IMR-90 (cell line): ENCODE data around the gene TAF3. TPM values are rescaled to one million over a fixed set of nuclear protein-coding genes. Genes with fewer than 3 reads are reported as not detected.

Experiments used
- ATAC-seq: fragments of 200-7000 bp; cut with Tn5 transposase; 2 replicates; pipeline ENCODE4 v1.9.1; 2020; ENCODE audit warnings: low read depth, mild to moderate bottlenecking, moderate library complexity
- BruUV-seq: library from RNA; stranded (reverse); fragments of 400-500 nt; replicated peaks from 2 replicates; lab custom pipeline; 2021; lab: Mats Ljungman, UMichigan
- CTCF ChIA-PET: fragments of 300-600 bp; formaldehyde crosslinking; extraction: SDS; loops from one replicate; lab custom pipeline; 2021; ENCODE audit warnings: antibody characterized with exemption; lab: Yijun Ruan, JAX
- POLR2A ChIA-PET: fragments of 300-600 bp; sonication (Branson Sonifier 250); formaldehyde crosslinking; loops from one replicate; lab custom pipeline; 2022; ENCODE audit warnings: antibody characterized with exemption; ENCODE audit not compliant: unreplicated experiment; lab: Charles Lee
- DNase-seq: peaks from one replicate; pipeline ENCODE4 v3.0.0; 2013
- H2AFZ ChIP-seq: replicated peaks from 2 replicates; pipeline ENCODE3; 2013; ENCODE audit warnings: low read length, mild to moderate bottlenecking; ENCODE audit not compliant: poor library complexity
- H2AK5ac ChIP-seq: 2 replicates; pipeline ENCODE4 v1.6.1; 2013; ENCODE audit warnings: low read depth, low read length, inconsistent platforms
- H2AK9ac ChIP-seq: replicated peaks from 2 replicates; pipeline ENCODE3; 2013; ENCODE audit warnings: mild to moderate bottlenecking, low read depth, low read length, moderate library complexity; ENCODE audit not compliant: poor library complexity
- H2BK120ac ChIP-seq: 2 replicates; pipeline ENCODE4 v1.6.1; 2013; ENCODE audit warnings: low read depth, low read length, inconsistent platforms
- H2BK15ac ChIP-seq: 3 replicates; pipeline ENCODE4 v1.6.1; 2013; ENCODE audit warnings: low read depth, low read length, inconsistent platforms
- H2BK20ac ChIP-seq: 2 replicates; pipeline ENCODE4 v1.6.1; 2013; ENCODE audit warnings: low read depth, mild to moderate bottlenecking, inconsistent platforms, low read length, moderate library complexity
- H2BK5ac ChIP-seq: 2 replicates; pipeline ENCODE4 v1.6.1; 2013; ENCODE audit warnings: mild to moderate bottlenecking, low read depth, low read length, inconsistent platforms; ENCODE audit not compliant: poor library complexity, severe bottlenecking
- H3K14ac ChIP-seq: replicated peaks from 2 replicates; pipeline ENCODE4 v1.6.1; 2013; ENCODE audit warnings: low read depth, low read length, inconsistent platforms
- H3K18ac ChIP-seq: 2 replicates; pipeline ENCODE4 v1.6.1; 2013; ENCODE audit warnings: low read depth, low read length, control low read depth
- H3K23ac ChIP-seq: 2 replicates; pipeline ENCODE4 v1.6.1; 2013; ENCODE audit warnings: low read depth, low read length, inconsistent platforms
- H3K27ac ChIP-seq: 2 replicates; pipeline ENCODE4 v1.5.1; 2013; ENCODE audit warnings: mild to moderate bottlenecking, control low read depth, low read length; ENCODE audit not compliant: insufficient read depth
- H3K27me3 ChIP-seq: 2 replicates; pipeline ENCODE4 v1.6.1; 2013; ENCODE audit warnings: low read length; ENCODE audit not compliant: control insufficient read depth, insufficient read depth
- H3K36me3 ChIP-seq: 2 replicates; pipeline ENCODE4 v1.6.1; 2013; ENCODE audit warnings: low read length, mixed read lengths; ENCODE audit not compliant: control insufficient read depth, insufficient read depth
- H3K4ac ChIP-seq: 2 replicates; pipeline ENCODE4 v1.6.1; 2013; ENCODE audit warnings: low read depth, low read length, inconsistent platforms
- H3K4me1 ChIP-seq: 2 replicates; pipeline ENCODE4 v1.6.1; 2013; ENCODE audit warnings: low read length, mixed read lengths; ENCODE audit not compliant: control insufficient read depth, insufficient read depth
- H3K4me2 ChIP-seq: 2 replicates; pipeline ENCODE4 v1.6.1; 2013; ENCODE audit warnings: low read depth, mild to moderate bottlenecking, control low read depth, low read length, moderate library complexity
- H3K4me3 ChIP-seq: 2 replicates; pipeline ENCODE4 v1.5.1; 2013; ENCODE audit warnings: low read depth, mild to moderate bottlenecking, control low read depth, low read length, moderate library complexity; ENCODE audit not compliant: insufficient read depth
- H3K56ac ChIP-seq: 2 replicates; pipeline ENCODE4 v1.6.1; 2013; ENCODE audit warnings: low read length, inconsistent platforms; ENCODE audit not compliant: insufficient read depth; ENCODE audit errors: extremely low read depth
- H3K79me1 ChIP-seq, 2 experiments: 2 replicates each; pipeline ENCODE4 v1.6.1; 2013; ENCODE audit warnings: low read length in 2 of 2, inconsistent platforms in 1 of 2, low read depth in 1 of 2
- H3K9ac ChIP-seq: 2 replicates; pipeline ENCODE4 v1.6.1; 2013; ENCODE audit warnings: low read depth, low read length, control low read depth
- H3K9me1 ChIP-seq: 2 replicates; pipeline ENCODE4 v1.6.1; 2013; ENCODE audit warnings: low read length, inconsistent platforms; ENCODE audit not compliant: insufficient read depth
- H3K9me3 ChIP-seq: 2 replicates; pipeline ENCODE4 v1.6.1; 2013; ENCODE audit warnings: low read length; ENCODE audit not compliant: control insufficient read depth, insufficient read depth
- H4K20me1 ChIP-seq: 2 replicates; pipeline ENCODE4 v1.6.1; 2013; ENCODE audit warnings: low read length, inconsistent platforms; ENCODE audit not compliant: insufficient read depth
- H4K5ac ChIP-seq: 2 replicates; pipeline ENCODE4 v1.6.1; 2013; ENCODE audit warnings: mild to moderate bottlenecking, low read depth, low read length, control low read depth
- H4K8ac ChIP-seq, 2 experiments: 2 replicates each; pipeline ENCODE4 v1.6.1; 2013; ENCODE audit warnings: low read depth in 2 of 2, low read length in 2 of 2, control low read depth in 1 of 2, inconsistent platforms in 1 of 2
- H4K91ac ChIP-seq: 2 replicates; pipeline ENCODE4 v1.6.1; 2013; ENCODE audit warnings: low read depth, low read length, inconsistent platforms; ENCODE audit not compliant: insufficient read depth
- BHLHE40 ChIP-seq: fragments of 150-350 bp; IDR thresholded peaks from 2 replicates; pipeline ENCODE4 v1.6.1; 2016; ENCODE audit warnings: mild to moderate bottlenecking, low read depth, low read length
- CEBPB ChIP-seq: IDR thresholded peaks from 2 replicates; pipeline ENCODE4 v1.6.1; 2012; ENCODE audit warnings: low read depth, low read length, improper control_type of control experiment
- CHD1 ChIP-seq: IDR thresholded peaks from 2 replicates; pipeline ENCODE4 v1.6.1; 2012; ENCODE audit warnings: low read depth, low read length, improper control_type of control experiment
- FOS ChIP-seq: fragments of 150-350 bp; IDR thresholded peaks from 2 replicates; pipeline ENCODE4 v1.6.1; 2016; ENCODE audit warnings: low read depth, low read length
- MAFK ChIP-seq: IDR thresholded peaks from 2 replicates; pipeline ENCODE4 v1.6.1; 2012; ENCODE audit warnings: low read depth, low read length, improper control_type of control experiment
- MAZ ChIP-seq: IDR thresholded peaks from 2 replicates; pipeline ENCODE4 v1.6.1; 2012; ENCODE audit warnings: low read depth, mild to moderate bottlenecking, low read length, improper control_type of control experiment, moderate library complexity, borderline replicate concordance
- MXI1 ChIP-seq: IDR thresholded peaks from 2 replicates; pipeline ENCODE4 v1.6.1; 2012; ENCODE audit warnings: low read depth, mild to moderate bottlenecking, low read length, moderate library complexity, borderline replicate concordance
- NFE2L2 ChIP-seq: fragments of 150-350 bp; IDR thresholded peaks from 2 replicates; pipeline ENCODE4 v1.6.1; 2016; ENCODE audit warnings: low read depth, mild to moderate bottlenecking, low read length
- POLR2A ChIP-seq: IDR thresholded peaks from 2 replicates; pipeline ENCODE4 v1.6.1; 2012; ENCODE audit warnings: mild to moderate bottlenecking, low read depth, low read length
- RAD21 ChIP-seq: IDR thresholded peaks from 2 replicates; pipeline ENCODE4 v1.6.1; 2012; ENCODE audit warnings: low read length, improper control_type of control experiment
- RCOR1 ChIP-seq: IDR thresholded peaks from 2 replicates; pipeline ENCODE4 v1.6.1; 2012; ENCODE audit warnings: mild to moderate bottlenecking, low read length, improper control_type of control experiment; ENCODE audit not compliant: insufficient replicate concordance
- RFX5 ChIP-seq: IDR thresholded peaks from 2 replicates; pipeline ENCODE4 v1.8.0; 2012; ENCODE audit warnings: low read depth, mild to moderate bottlenecking, low read length, moderate library complexity
- SMC3 ChIP-seq: fragments of 150-350 bp; IDR thresholded peaks from 2 replicates; pipeline ENCODE4 v1.6.1; 2016; ENCODE audit warnings: low read depth, mild to moderate bottlenecking, antibody characterized with exemption, low read length, moderate library complexity
- USF2 ChIP-seq: fragments of 150-350 bp; IDR thresholded peaks from 2 replicates; pipeline ENCODE4 v1.6.1; 2017; ENCODE audit warnings: mild to moderate bottlenecking, antibody characterized with exemption, low read length, low read depth
- WGBS, 2 experiments: methylation state at CpG; one replicate each; pipeline versions ENCODE4 v1.1.5 to v1.1.7; 2013; ENCODE audit warnings: missing lambda C conversion rate in 2 of 2; ENCODE audit not compliant: insufficient read length in 1 of 2; ENCODE audit errors: extremely low coverage in 2 of 2; 5-methylcytosine and 5-hydroxymethylcytosine counted together
- dilution Hi-C: fragments of 300-500 bp; cut with HindIII; formaldehyde crosslinking; loops from one replicate; pipeline ENCODE4 v1.14.3; 2018; ENCODE audit warnings: low sequenced_read_pairs; ENCODE audit not compliant: unreplicated experiment
- in situ Hi-C: fragments of 300-500 bp; cut with MboI; formaldehyde crosslinking; loops from 3 replicates; pipeline ENCODE4 v1.14.3; 2019; ENCODE audit warnings: low sequenced_read_pairs, inconsistent platforms, mixed read lengths
- intact Hi-C: fragments of 100-400 bp; cut with micrococcal nuclease; formaldehyde crosslinking; loops from 2 replicates; pipeline ENCODE4 v1.10.0; 2022
- polyA plus RNA-seq, 3 experiments: library from polyadenylated mRNA; depleted of rRNA; stranded (reverse); fragments of >200 nt; gene quantifications; 2 replicates each; pipeline ENCODE4 v1.2.3, GENCODE V29; 2012; ENCODE audit warnings: low replicate concordance in 1 of 3
- total RNA-seq: library from RNA; depleted of rRNA; stranded (reverse); fragments of >200 nt; gene quantifications from 2 replicates; pipeline ENCODE4 v1.2.3, GENCODE V29; 2012
- TF ChIP-seq, protein P1 (sequence below): fragments of 150-350 bp; IDR thresholded peaks from 2 replicates; pipeline ENCODE4 v1.6.1; 2016; ENCODE audit warnings: low read depth, mild to moderate bottlenecking, low read length, moderate library complexity, borderline replicate concordance
- TF ChIP-seq, protein P2 (sequence below): conservative IDR thresholded peaks from 2 replicates; pipeline ENCODE4 v1.5.1; 2012; ENCODE audit warnings: mild to moderate bottlenecking, low read depth, low read length, improper control_type of control experiment

TAF3 gene
- total and polyA plus RNA-seq, 2 of the 4 experiments (the other 2 are of a cell fraction) = 1.4 to 2.3 TPM

GRCh38 chr10:7810443-7810842 is 7.9 kb upstream of the TAF3 start:
- in situ Hi-C loops (no loop called here), dilution Hi-C loops (no loop called here), intact Hi-C loops (no loop called here)
- H3K23ac ChIP-seq = no peak overlapping the region
- H2BK120ac ChIP-seq = no peak overlapping the region
- H4K20me1 ChIP-seq = no peaks in the 10 kb centered on the region
- H3K9me3 ChIP-seq = no peaks in the 10 kb centered on the region
- no peak overlapping the region for H4K91ac ChIP-seq
- H2AFZ ChIP-seq = no peak overlapping the region
- H3K4me1 ChIP-seq = no peaks in the 10 kb centered on the region
- H3K4ac ChIP-seq = no peak overlapping the region
- H2AK5ac ChIP-seq = no peak overlapping the region
- H3K18ac ChIP-seq = no peak overlapping the region
- H3K4me3 ChIP-seq = no peak overlapping the region
- no peak overlapping the region for H2BK20ac ChIP-seq
- CTCF ChIA-PET = no interaction called here
- H3K27me3 ChIP-seq = peaks cover 7% of the 10 kb centered on the region; the same call in 1 of the 2 replicates
- POLR2A ChIA-PET = no interaction called here
- no peak overlapping the region for H4K8ac ChIP-seq
- H3K14ac ChIP-seq = no peak overlapping the region
- H3K9ac ChIP-seq = no peak overlapping the region
- H3K9me1 ChIP-seq = no peaks in the 10 kb centered on the region; the same call in 1 of the 2 replicates
- TF ChIP-seq NFE2L2 = no peak
- no peak for TF ChIP-seq POLR2A
- TF ChIP-seq USF2 = no peak
- no peak for TF ChIP-seq RAD21
- no peak for TF ChIP-seq RFX5
- TF ChIP-seq FOS = no peak
- TF ChIP-seq MAFK = no peak
- TF ChIP-seq, protein P1, sequence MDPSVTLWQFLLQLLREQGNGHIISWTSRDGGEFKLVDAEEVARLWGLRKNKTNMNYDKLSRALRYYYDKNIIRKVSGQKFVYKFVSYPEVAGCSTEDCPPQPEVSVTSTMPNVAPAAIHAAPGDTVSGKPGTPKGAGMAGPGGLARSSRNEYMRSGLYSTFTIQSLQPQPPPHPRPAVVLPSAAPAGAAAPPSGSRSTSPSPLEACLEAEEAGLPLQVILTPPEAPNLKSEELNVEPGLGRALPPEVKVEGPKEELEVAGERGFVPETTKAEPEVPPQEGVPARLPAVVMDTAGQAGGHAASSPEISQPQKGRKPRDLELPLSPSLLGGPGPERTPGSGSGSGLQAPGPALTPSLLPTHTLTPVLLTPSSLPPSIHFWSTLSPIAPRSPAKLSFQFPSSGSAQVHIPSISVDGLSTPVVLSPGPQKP = no peak
- TF ChIP-seq CEBPB = no peak
- TF ChIP-seq SMC3 = no peak
- TF ChIP-seq CHD1 = no peak
- no peak for TF ChIP-seq RCOR1
- no peak for TF ChIP-seq BHLHE40
- no peak for TF ChIP-seq MAZ
- no peak for TF ChIP-seq MXI1
- TF ChIP-seq, protein P2, sequence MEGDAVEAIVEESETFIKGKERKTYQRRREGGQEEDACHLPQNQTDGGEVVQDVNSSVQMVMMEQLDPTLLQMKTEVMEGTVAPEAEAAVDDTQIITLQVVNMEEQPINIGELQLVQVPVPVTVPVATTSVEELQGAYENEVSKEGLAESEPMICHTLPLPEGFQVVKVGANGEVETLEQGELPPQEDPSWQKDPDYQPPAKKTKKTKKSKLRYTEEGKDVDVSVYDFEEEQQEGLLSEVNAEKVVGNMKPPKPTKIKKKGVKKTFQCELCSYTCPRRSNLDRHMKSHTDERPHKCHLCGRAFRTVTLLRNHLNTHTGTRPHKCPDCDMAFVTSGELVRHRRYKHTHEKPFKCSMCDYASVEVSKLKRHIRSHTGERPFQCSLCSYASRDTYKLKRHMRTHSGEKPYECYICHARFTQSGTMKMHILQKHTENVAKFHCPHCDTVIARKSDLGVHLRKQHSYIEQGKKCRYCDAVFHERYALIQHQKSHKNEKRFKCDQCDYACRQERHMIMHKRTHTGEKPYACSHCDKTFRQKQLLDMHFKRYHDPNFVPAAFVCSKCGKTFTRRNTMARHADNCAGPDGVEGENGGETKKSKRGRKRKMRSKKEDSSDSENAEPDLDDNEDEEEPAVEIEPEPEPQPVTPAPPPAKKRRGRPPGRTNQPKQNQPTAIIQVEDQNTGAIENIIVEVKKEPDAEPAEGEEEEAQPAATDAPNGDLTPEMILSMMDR = no peak
- no peak; the same call in 1 of the 2 replicates for ATAC-seq
- WGBS, 2 experiments = 49% methylated on average over 3 of the region's 7 CpGs; no CpG with 5 or more reads in 1 of the 2 experiments
- H3K79me1 ChIP-seq = no peaks in the 10 kb centered on the region
- peaks cover 13% of the 10 kb centered on the region for H3K36me3 ChIP-seq
- H2BK15ac ChIP-seq = no peak overlapping the region
- no peak overlapping the region for H3K56ac ChIP-seq
- H2AK9ac ChIP-seq = no peak overlapping the region
- no TSS peak for BruUV-seq
- H3K27ac ChIP-seq = no peak overlapping the region
- H3K4me2 ChIP-seq = no peak overlapping the region
- no peak overlapping the region for H4K5ac ChIP-seq
- no peak overlapping the region for H2BK5ac ChIP-seq
- DNase-seq = no peak
